ENCODE data around the gene VEGFB.

VEGFB gene

GRCh38 chr11:64268025-64268892, 33.9 kb downstream of the VEGFB start:
- DNase-seq (ENCODE audit: low read depth, low spot score), result no peak
- Histone ChIP-seq H3K4me3 (ENCODE audit: insufficient read length, low read depth) (peak overlapping the region; percentile 95), H3K9ac (ENCODE audit: insufficient read length, low read depth) (peak overlapping the region; percentile 90), H3K27me3 (ENCODE audit: insufficient read depth, insufficient read length) (no peaks in the 10 kb centered on the region), H3K4me1 (ENCODE audit: insufficient read depth, insufficient read length) (peaks cover 23% of the 10 kb centered on the region), H3K9me3 (ENCODE audit: insufficient read depth, low read length) (no peaks in the 10 kb centered on the region), H3K36me3 (ENCODE audit: insufficient read depth, insufficient read length, low read length) (peaks cover 55% of the 10 kb centered on the region)
- TF ChIP-seq ZNF274 (IDR thresholded peaks at IDR 0.05; ENCODE audit: low read depth, low read length) (no peak), SUZ12 (IDR thresholded peaks at IDR 0.05; ENCODE audit: extremely low read depth, insufficient read depth, insufficient read length) (no peak), YY1 (IDR thresholded peaks at IDR 0.05; ENCODE audit: insufficient read depth, insufficient read length) (no peak)

- Histone ChIP-seq H3K4me3 (ENCODE audit: insufficient read length, low read depth) (peak overlapping the region; percentile 95), H3K9me3 (ENCODE audit: insufficient read depth, low read length) (no peaks in the 10 kb centered on the region), H3K4me1 (ENCODE audit: insufficient read depth, insufficient read length) (peaks cover 17% of the 10 kb centered on the region), H3K36me3 (ENCODE audit: insufficient read depth, insufficient read length, low read length) (peaks cover 50% of the 10 kb centered on the region), H3K27me3 (ENCODE audit: insufficient read depth, insufficient read length) (no peaks in the 10 kb centered on the region), H3K9ac (ENCODE audit: insufficient read length, low read depth) (peak overlapping the region; percentile 90)
- TF ChIP-seq SUZ12 (IDR thresholded peaks at IDR 0.05; ENCODE audit: extremely low read depth, insufficient read depth, insufficient read length) (no peak), ZNF274 (IDR thresholded peaks at IDR 0.05; ENCODE audit: low read depth, low read length) (no peak), YY1 (IDR thresholded peaks at IDR 0.05; ENCODE audit: insufficient read depth, insufficient read length) (no peak)
- DNase-seq (ENCODE audit: low read depth, low spot score), result no peak
Observed at GRCh38 chr11:64268893-64269539, 34.6 kb downstream of the VEGFB start.

- no peaks in the 10 kb centered on the region for H3K9me3 ChIP-seq (ENCODE audit: insufficient read depth, low read length)
- TF ChIP-seq YY1 (IDR thresholded peaks at IDR 0.05; ENCODE audit: insufficient read depth, insufficient read length), result peak; percentile 99
- no peak for TF ChIP-seq ZNF274 (IDR thresholded peaks at IDR 0.05; ENCODE audit: low read depth, low read length)
- H3K4me3 ChIP-seq (ENCODE audit: insufficient read length, low read depth), result peak overlapping the region; percentile 95
- peak; percentile 99 for DNase-seq (ENCODE audit: low read depth, low spot score)
- peaks cover 43% of the 10 kb centered on the region for H3K36me3 ChIP-seq (ENCODE audit: insufficient read depth, insufficient read length, low read length)
- H3K9ac ChIP-seq (ENCODE audit: insufficient read length, low read depth), result peak overlapping the region; percentile 90
- peaks cover 14% of the 10 kb centered on the region for H3K4me1 ChIP-seq (ENCODE audit: insufficient read depth, insufficient read length)
- H3K27me3 ChIP-seq (ENCODE audit: insufficient read depth, insufficient read length), result no peaks in the 10 kb centered on the region
Observed at GRCh38 chr11:64269540-64270220, 35.3 kb downstream of the VEGFB start.

GRCh38 chr11:64275031-64275800, 40.8 kb downstream of the VEGFB start:
- H3K36me3 ChIP-seq (ENCODE audit: insufficient read depth, insufficient read length, low read length), result peaks cover 44% of the 10 kb centered on the region
- H3K27me3 ChIP-seq (ENCODE audit: insufficient read depth, insufficient read length), result no peaks in the 10 kb centered on the region
- TF ChIP-seq YY1 (IDR thresholded peaks at IDR 0.05; ENCODE audit: insufficient read depth, insufficient read length), result no peak
- no peak for TF ChIP-seq SUZ12 (IDR thresholded peaks at IDR 0.05; ENCODE audit: extremely low read depth, insufficient read depth, insufficient read length)
- peaks cover 27% of the 10 kb centered on the region for H3K4me1 ChIP-seq (ENCODE audit: insufficient read depth, insufficient read length)
- no peaks in the 10 kb centered on the region for H3K9me3 ChIP-seq (ENCODE audit: insufficient read depth, low read length)
- no peak overlapping the region for H3K4me3 ChIP-seq (ENCODE audit: insufficient read length, low read depth)
- peak overlapping the region; percentile 23 for H3K9ac ChIP-seq (ENCODE audit: insufficient read length, low read depth)
- DNase-seq (ENCODE audit: low read depth, low spot score), result no peak

- Histone ChIP-seq H3K9ac (ENCODE audit: insufficient read length, low read depth) (peak overlapping the region; percentile 23), H3K4me3 (ENCODE audit: insufficient read length, low read depth) (no peak overlapping the region), H3K9me3 (ENCODE audit: insufficient read depth, low read length) (no peaks in the 10 kb centered on the region), H3K36me3 (ENCODE audit: insufficient read depth, insufficient read length, low read length) (peaks cover 44% of the 10 kb centered on the region), H3K4me1 (ENCODE audit: insufficient read depth, insufficient read length) (peaks cover 27% of the 10 kb centered on the region), H3K27me3 (ENCODE audit: insufficient read depth, insufficient read length) (no peaks in the 10 kb centered on the region)
- no peak for DNase-seq (ENCODE audit: low read depth, low spot score)
- no peak for TF ChIP-seq YY1 (IDR thresholded peaks at IDR 0.05; ENCODE audit: insufficient read depth, insufficient read length)
- no peak for TF ChIP-seq SUZ12 (IDR thresholded peaks at IDR 0.05; ENCODE audit: extremely low read depth, insufficient read depth, insufficient read length)
- TF ChIP-seq ZNF274 (IDR thresholded peaks at IDR 0.05; ENCODE audit: low read depth, low read length), result no peak
Observed at GRCh38 chr11:64275841-64276240, 41.5 kb downstream of the VEGFB start.

- H3K4me1 ChIP-seq (ENCODE audit: insufficient read depth, insufficient read length), result peaks cover 27% of the 10 kb centered on the region
- no peaks in the 10 kb centered on the region for H3K27me3 ChIP-seq (ENCODE audit: insufficient read depth, insufficient read length)
- H3K9me3 ChIP-seq (ENCODE audit: insufficient read depth, low read length), result no peaks in the 10 kb centered on the region
- H3K9ac ChIP-seq (ENCODE audit: insufficient read length, low read depth), result no peak overlapping the region
- H3K36me3 ChIP-seq (ENCODE audit: insufficient read depth, insufficient read length, low read length), result peaks cover 47% of the 10 kb centered on the region
- TF ChIP-seq ZNF274 (IDR thresholded peaks at IDR 0.05; ENCODE audit: low read depth, low read length) (no peak), SUZ12 (IDR thresholded peaks at IDR 0.05; ENCODE audit: extremely low read depth, insufficient read depth, insufficient read length) (no peak), YY1 (IDR thresholded peaks at IDR 0.05; ENCODE audit: insufficient read depth, insufficient read length) (no peak)
- DNase-seq (ENCODE audit: low read depth, low spot score), result no peak
- H3K4me3 ChIP-seq (ENCODE audit: insufficient read length, low read depth), result no peak overlapping the region
Observed at GRCh38 chr11:64276653-64277431, 42.5 kb downstream of the VEGFB start.

All from NT2/D1 (cell line).